Sigmoid colon (tissue), 7 donors: ENCODE results near the gene IL17REL. TPM values are rescaled to one million over a fixed set of nuclear protein-coding genes. Genes with fewer than 3 reads are reported as not detected.

Experiments used
- DNase-seq: peaks from one replicate; pipeline ENCODE4 v3.0.0-alpha.2; 2019
- H3K27ac ChIP-seq, 4 donors: fragments of 200-600 bp; sonication (generic); one replicate each; pipeline ENCODE4 v1.5.1; 2016 to 2019; ENCODE audit warnings: mild to moderate bottlenecking in 1 of 4
- H3K27me3 ChIP-seq, 3 donors: fragments of 200-600 bp; sonication (generic); one replicate each; pipeline ENCODE4 v1.5.1; 2019; ENCODE audit warnings: mild to moderate bottlenecking in 1 of 3
- H3K36me3 ChIP-seq, 4 donors: fragments of 200-600 bp; sonication (generic); one replicate each; pipeline ENCODE4 v1.5.1; 2016 to 2019
- H3K4me1 ChIP-seq, 4 donors: fragments of 200-600 bp; sonication (generic); one replicate each; pipeline ENCODE4 v1.5.1; 2017 to 2019
- H3K4me3 ChIP-seq, 4 donors: fragments of 200-600 bp; sonication (generic); one replicate each; pipeline ENCODE4 v1.5.1; 2017 to 2019; ENCODE audit warnings: mild to moderate bottlenecking in 2 of 4, moderate library complexity in 1 of 4
- H3K9me3 ChIP-seq, 4 donors: fragments of 200-600 bp in 3 of 4; sonication (generic) in 3 of 4; one replicate each; pipeline versions ENCODE4 v1.5.1 to v1.6.1; 2013 to 2019
- CTCF ChIP-seq, 4 experiments: fragments of 450-650 bp in 3 of 4; fragments of 200-600 bp in 1 of 4; IDR thresholded peaks; one replicate each; pipeline ENCODE4 v1.5.1; 2016 to 2019; ENCODE audit warnings: antibody characterized with exemption in 4 of 4, mild to moderate bottlenecking in 3 of 4, moderate library complexity in 2 of 4
- EP300 ChIP-seq, 4 donors: sonication (generic); formaldehyde crosslinking; IDR thresholded peaks; one replicate each; pipeline ENCODE4 v1.6.1; 2017; ENCODE audit warnings: antibody characterized with exemption in 4 of 4
- POLR2A ChIP-seq, 2 donors: fragments of 450-650 bp; IDR thresholded peaks; one replicate each; pipeline ENCODE4 v1.6.1; 2016; ENCODE audit warnings: antibody characterized with exemption in 2 of 2, mild to moderate bottlenecking in 2 of 2, moderate library complexity in 2 of 2
- POLR2AphosphoS5 ChIP-seq, 4 donors: sonication (generic); formaldehyde crosslinking; IDR thresholded peaks; one replicate each; pipeline ENCODE4 v1.6.1; 2017; ENCODE audit warnings: antibody characterized with exemption in 4 of 4
- WGBS, 2 donors: extraction: QIAGEN DNeasy Blood & Tissue Kit; methylation state at CpG; one replicate each; pipeline ENCODE4 v1.1.7; 2013; 5-methylcytosine and 5-hydroxymethylcytosine counted together
- intact Hi-C: fragments of 100-400 bp; cut with DNase I; formaldehyde crosslinking; loops from one replicate; pipeline ENCODE4 v1.15.1; 2023
- polyA plus RNA-seq, 3 donors: library from polyadenylated mRNA; stranded (reverse); fragments of 200-250 nt; gene quantifications; one replicate each; pipeline ENCODE4 v1.2.3, GENCODE V29; 2013
- total RNA-seq, 4 donors: library from RNA; depleted of rRNA; stranded (reverse); fragments of >200 nt; gene quantifications; one replicate each; pipeline ENCODE4 v1.1.0, GENCODE V29; 2016
- donor health status: healthy with polysubstance abuse.
- donor health status: Bipolar disorder and iron deficiency.
- donor health status: healthy.

Gene IL17REL
- total and polyA plus RNA-seq, 7 donors = 1.6 TPM; not detected in 6

GRCh38 chr22:49957826-49958365, 54.7 kb downstream of the IL17REL start:
- no peaks in the 10 kb centered on the region for H3K27me3 ChIP-seq
- peak; percentile 63 for DNase-seq
- TF ChIP-seq EP300 (IDR thresholded peaks at IDR 0.05) (no peak), POLR2AphosphoS5 (IDR thresholded peaks at IDR 0.05) (no peak), CTCF (IDR thresholded peaks at IDR 0.05) (no peak), POLR2A (IDR thresholded peaks at IDR 0.05) (no peak)
- peaks cover 3 to 4% (median 3%) of the 10 kb centered on the region in 4 donors for H3K36me3 ChIP-seq
- H3K9me3 ChIP-seq = no peaks in the 10 kb centered on the region
- H3K4me3 ChIP-seq = no peak overlapping the region
- peaks cover 0 to 33% (median 21%) of the 10 kb centered on the region in 4 donors for H3K4me1 ChIP-seq
- no peak overlapping the region for H3K27ac ChIP-seq
- intact Hi-C loops = loop anchor here (2.0 kb wide), 1 partner anchor 15 kb away; no protein-coding TSS in a partner anchor
- WGBS, 2 donors = 41 to 77% methylated on average over 12 of the region's 12 CpGs

GRCh38 chr22:49956914-49957825, 55.4 kb downstream of the IL17REL start:
- H3K27me3 ChIP-seq = no peaks in the 10 kb centered on the region
- no peaks in the 10 kb centered on the region for H3K36me3 ChIP-seq
- intact Hi-C loops = no loop called here
- TF ChIP-seq EP300 (IDR thresholded peaks at IDR 0.05) = no peak
- TF ChIP-seq CTCF (IDR thresholded peaks at IDR 0.05) = no peak
- TF ChIP-seq POLR2A (IDR thresholded peaks at IDR 0.05) = no peak
- TF ChIP-seq POLR2AphosphoS5 (IDR thresholded peaks at IDR 0.05) = no peak
- no peak overlapping the region for H3K4me3 ChIP-seq
- H3K4me1 ChIP-seq = peaks cover 0 to 35% (median 24%) of the 10 kb centered on the region in 4 donors
- no peak overlapping the region for H3K27ac ChIP-seq
- DNase-seq = peak; percentile 59
- H3K9me3 ChIP-seq = no peaks in the 10 kb centered on the region
- WGBS, 2 donors = 89 to 91% methylated on average over 20 of the region's 20 CpGs

- Histone ChIP-seq H3K4me3 (no peak overlapping the region), H3K36me3 (no peaks in the 10 kb centered on the region), H3K27me3 (no peaks in the 10 kb centered on the region), H3K4me1 (peaks cover 0 to 33% (median 27%) of the 10 kb centered on the region in 4 donors), H3K27ac (no peak overlapping the region), H3K9me3 (no peaks in the 10 kb centered on the region)
- TF ChIP-seq EP300 (IDR thresholded peaks at IDR 0.05) (no peak), CTCF (IDR thresholded peaks at IDR 0.05) (no peak), POLR2A (IDR thresholded peaks at IDR 0.05) (no peak), POLR2AphosphoS5 (IDR thresholded peaks at IDR 0.05) (no peak)
- WGBS, 2 donors = 89 to 90% methylated on average over 15 of the region's 15 CpGs
- DNase-seq = peak; percentile 61
- intact Hi-C loops = no loop called here
Observed at GRCh38 chr22:49956418-49956770, 56.2 kb downstream of the IL17REL start.

GRCh38 chr22:49955581-49956417, 56.8 kb downstream of the IL17REL start:
- intact Hi-C loops = no loop called here
- H3K9me3 ChIP-seq = no peaks in the 10 kb centered on the region
- peak; percentile 53 for DNase-seq
- H3K4me3 ChIP-seq = no peak overlapping the region
- 94% methylated on average over 22 of the region's 22 CpGs for WGBS, 2 donors
- no peak for TF ChIP-seq POLR2A (IDR thresholded peaks at IDR 0.05)
- no peak for TF ChIP-seq CTCF (IDR thresholded peaks at IDR 0.05)
- no peak for TF ChIP-seq EP300 (IDR thresholded peaks at IDR 0.05)
- TF ChIP-seq POLR2AphosphoS5 (IDR thresholded peaks at IDR 0.05) = no peak
- peaks cover 0 to 28% (median 27%) of the 10 kb centered on the region in 4 donors for H3K4me1 ChIP-seq
- no peaks in the 10 kb centered on the region for H3K27me3 ChIP-seq
- no peaks in the 10 kb centered on the region for H3K36me3 ChIP-seq
- no peak overlapping the region for H3K27ac ChIP-seq
